A549 (cell line): ENCODE measurements around the gene RBM47. TPM values are rescaled to one million over a fixed set of nuclear protein-coding genes. Genes with fewer than 3 reads are reported as not detected.

Experiments
- ATAC-seq, 2 experiments: fragments of 200-7000 bp in 1 of 2; fragments of >200 bp in 1 of 2; cut with Nextera tagmentation in 1 of 2; cut with Tn5 transposase in 1 of 2; 3 replicates each; pipeline versions ENCODE4 v1.8.0 to v1.9.1; 2018 to 2020; ENCODE audit warnings: mild to moderate bottlenecking in 1 of 2, moderate library complexity in 1 of 2
- CTCF ChIA-PET: fragments of 300-600 bp; sonication (Branson Sonifier 250); formaldehyde crosslinking; extraction: SDS; loops from one replicate; lab custom pipeline; 2021; ENCODE audit warnings: antibody characterized with exemption, inconsistent platforms; lab: Yijun Ruan, JAX
- POLR2A ChIA-PET: fragments of 350-600 bp; formaldehyde crosslinking; extraction: SDS; loops from one replicate; lab custom pipeline; 2021; ENCODE audit warnings: antibody characterized with exemption, inconsistent platforms; lab: Yijun Ruan, JAX
- DNase-seq, 2 experiments: peaks; one replicate each; pipeline versions ENCODE4 v3.0.0 to v3.0.0-alpha.2; 2011 to 2016; ENCODE audit warnings: low read depth in 1 of 2, low spot score in 1 of 2
- FAIRE-seq: peaks from 2 replicates; lab custom pipeline; 2011; peaks lifted over from hg19 to GRCh38; lab: Jason Lieb, UNC
- H3K27ac ChIP-seq, 2 experiments: fragments of >200 bp; sonication (Bioruptor Twin); formaldehyde crosslinking; 3 replicates each; pipeline ENCODE4 v1.5.1; 2016 to 2017
- H3K4me1 ChIP-seq: fragments of >200 bp; sonication (Bioruptor Twin); formaldehyde crosslinking; 3 replicates; pipeline ENCODE4 v1.6.1; 2016
- H3K4me2 ChIP-seq: fragments of >200 bp; sonication (Bioruptor Twin); formaldehyde crosslinking; 3 replicates; pipeline ENCODE4 v1.6.1; 2016
- H3K4me3 ChIP-seq: fragments of >200 bp; sonication (Bioruptor Twin); formaldehyde crosslinking; 3 replicates; pipeline ENCODE4 v1.5.1; 2016
- H3K9me3 ChIP-seq: fragments of >200 bp; sonication (Bioruptor Twin); formaldehyde crosslinking; 3 replicates; pipeline ENCODE4 v1.6.1; 2016
- CBX8 ChIP-seq: fragments of 200-600 bp; sonication (generic); IDR thresholded peaks from 2 replicates; pipeline ENCODE4 v1.6.1; 2016
- CHD2 ChIP-seq: fragments of 150-350 bp; IDR thresholded peaks from 2 replicates; pipeline ENCODE4 v1.6.1; 2014; ENCODE audit warnings: low read length; ENCODE audit not compliant: partially characterized antibody
- CHD4 ChIP-seq: fragments of 200-600 bp; sonication (generic); IDR thresholded peaks from 2 replicates; pipeline ENCODE4 v1.6.1; 2016; ENCODE audit warnings: antibody characterized with exemption, mild to moderate bottlenecking, borderline replicate concordance
- E2F6 ChIP-seq: IDR thresholded peaks from 2 replicates; pipeline ENCODE4 v1.6.1; 2012; ENCODE audit warnings: low read depth, borderline replicate concordance
- EP300 ChIP-seq, 2 experiments: fragments of >200 bp; sonication (Bioruptor Twin); formaldehyde crosslinking; IDR thresholded peaks; 2 replicates in 1 of 2; 3 replicates in 1 of 2; pipeline ENCODE4 v1.6.1; 2016 to 2017
- FOSL2 ChIP-seq, 2 experiments: fragments of 450-650 bp in 1 of 2; fragments of >200 bp in 1 of 2; sonication (Bioruptor Twin) in 1 of 2; formaldehyde crosslinking; IDR thresholded peaks; 2 replicates each; pipeline versions ENCODE4 v1.5.0 to v1.6.1; 2016 to 2020; ENCODE audit warnings: mild to moderate bottlenecking in 1 of 2, moderate library complexity in 1 of 2
- GATA3 ChIP-seq: IDR thresholded peaks from 2 replicates; pipeline ENCODE4 v1.6.1; 2012; ENCODE audit warnings: borderline replicate concordance
- MAFK ChIP-seq: fragments of 450-650 bp; IDR thresholded peaks from 2 replicates; pipeline ENCODE4 v1.6.1; 2014; ENCODE audit not compliant: partially characterized antibody
- NFE2L2 ChIP-seq: fragments of 150-350 bp; conservative IDR thresholded peaks from 2 replicates; pipeline ENCODE4 v1.6.1; 2014; ENCODE audit warnings: low read length
- NR3C1 ChIP-seq: fragments of >200 bp; sonication (Bioruptor Twin); formaldehyde crosslinking; IDR thresholded peaks from 3 replicates; pipeline ENCODE4 v1.6.1; 2017
- RNF2 ChIP-seq: fragments of 200-600 bp; sonication (generic); IDR thresholded peaks from 2 replicates; pipeline ENCODE4 v1.6.1; 2016; ENCODE audit warnings: low read depth, mild to moderate bottlenecking, antibody characterized with exemption, moderate library complexity, borderline replicate concordance
- ZC3H11A ChIP-seq: fragments of 450-650 bp; IDR thresholded peaks from 2 replicates; pipeline ENCODE4 v1.6.1; 2014; ENCODE audit warnings: antibody characterized with exemption, mild to moderate bottlenecking
- ZFP36 ChIP-seq: fragments of 450-650 bp; IDR thresholded peaks from 2 replicates; pipeline ENCODE4 v1.6.1; 2014; ENCODE audit warnings: borderline replicate concordance; ENCODE audit not compliant: partially characterized antibody
- ZSCAN20 ChIP-seq: fragments of 250-450 bp; sonication (Bioruptor Pico); IDR thresholded peaks from 2 replicates; pipeline ENCODE4 v1.8.0; 2022; ENCODE audit warnings: mild to moderate bottlenecking, moderate library complexity
- WGBS: methylation state at CpG from one replicate; pipeline ENCODE4 v1.1.6; 2017; ENCODE audit errors: missing lambda C conversion rate; 5-methylcytosine and 5-hydroxymethylcytosine counted together
- polyA plus RNA-seq, 4 experiments: library from polyadenylated mRNA; depleted of rRNA in 3 of 4; stranded (reverse); fragments of >200 nt; fragmentation: RNase III in 1 of 4; extraction: RNeasy Plus Mini Kit Qiagen cat#74134 plus additional on column Dnase treatment in 1 of 4; gene quantifications; 2 replicates in 3 of 4; 3 replicates in 1 of 4; pipeline ENCODE4 v1.2.3, GENCODE V29; 2011 to 2017
- small RNA-seq, 6 experiments: library from RNA; depleted of rRNA; stranded (forward); fragments of <200 nt; gene quantifications; one replicate each; pipeline ENCODE3, GENCODE V24; 2012
- TF ChIP-seq, protein P1 (sequence below): fragments of 250-450 bp; sonication (Bioruptor Pico); IDR thresholded peaks from 2 replicates; pipeline ENCODE4 v1.5.0; 2021; ENCODE audit warnings: mild to moderate bottlenecking, moderate library complexity, borderline replicate concordance
- TF ChIP-seq, protein P2 (sequence below): fragments of >200 bp; sonication (Bioruptor Twin); formaldehyde crosslinking; IDR thresholded peaks from 3 replicates; pipeline ENCODE4 v1.6.1; 2016

RBM47 gene
- polyA plus RNA-seq, 2 of the 4 experiments (the other 2 are of a cell fraction), result 38.1 to 43.3 TPM

DNA sequence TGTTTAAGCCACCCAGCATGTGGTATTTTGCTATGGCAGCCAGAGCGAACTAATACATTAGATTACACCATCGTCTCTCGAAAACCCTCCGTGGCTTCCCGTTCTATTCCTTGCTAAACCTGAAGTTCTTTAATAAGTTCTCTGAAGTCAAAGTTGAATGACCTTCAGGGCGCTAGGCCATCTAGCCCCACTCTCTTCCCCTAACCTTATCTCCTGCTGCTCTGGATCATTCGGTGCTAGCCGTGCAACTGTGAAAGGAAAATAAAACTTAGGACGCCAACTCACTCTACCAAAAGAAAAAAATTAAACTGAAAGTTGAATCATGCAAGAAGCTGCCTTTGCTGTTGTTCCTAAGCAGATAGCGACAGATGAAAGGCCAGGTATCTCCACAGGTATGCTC is 254.6 kb downstream of the RBM47 start:
- TF ChIP-seq ZSCAN20 (CRISPR knock-in tag) (no peak), MAFK (no peak), ZFP36 (no peak), RNF2 (no peak), GATA3 (no peak), NR3C1 (no peak), EP300 (IDR thresholded peaks at IDR 0.05) (no peak), CHD2 (no peak)
- H3K4me1 ChIP-seq, result no peaks in the 10 kb centered on the region; the same call in 2 of the 3 replicates
- 92% methylated on average over 10 of the region's 10 CpGs for WGBS
- no peak overlapping the region for H3K4me3 ChIP-seq
- no peak for DNase-seq
- no peak overlapping the region for H3K27ac ChIP-seq
- ChIA-PET CTCF (no interaction called here), POLR2A (no interaction called here)
- no peak for ATAC-seq
- no peak overlapping the region for H3K4me2 ChIP-seq
- no peaks in the 10 kb centered on the region for H3K9me3 ChIP-seq
- no peak for FAIRE-seq

DNA sequence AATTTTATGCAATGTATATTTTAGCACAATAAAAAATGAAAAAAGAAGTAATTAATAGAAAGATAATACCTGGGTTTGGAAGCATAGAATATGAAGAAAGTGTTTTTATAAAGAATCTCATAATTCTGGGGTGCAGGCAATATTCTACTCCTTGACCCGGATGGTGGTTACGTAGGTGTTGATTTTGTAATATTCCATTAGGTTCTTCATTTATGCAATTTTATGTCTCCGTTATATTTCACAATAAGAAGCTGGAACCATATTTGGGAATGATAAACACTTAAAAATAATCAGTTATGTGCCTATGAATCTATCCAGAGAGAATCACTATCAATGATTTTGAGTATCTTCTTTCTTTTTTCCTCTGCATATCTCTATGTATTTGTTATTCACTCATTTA is 256.0 kb downstream of the RBM47 start:
- no peak for ATAC-seq
- 86% methylated on average over 3 of the region's 3 CpGs for WGBS
- Histone ChIP-seq H3K4me1 (peaks cover 8% of the 10 kb centered on the region; the same call in 1 of the 3 replicates), H3K27ac (no peak overlapping the region), H3K4me3 (no peak overlapping the region), H3K4me2 (no peak overlapping the region), H3K9me3 (no peaks in the 10 kb centered on the region)
- no peak for TF ChIP-seq CBX8
- TF ChIP-seq NFE2L2, result no peak
- TF ChIP-seq GATA3, result no peak
- no peak for TF ChIP-seq FOSL2 (IDR thresholded peaks at IDR 0.05)
- TF ChIP-seq FOSL2 (CRISPR knock-in tag; IDR thresholded peaks at IDR 0.05), result no peak
- TF ChIP-seq CHD4, result no peak
- TF ChIP-seq ZC3H11A, result no peak
- TF ChIP-seq, protein P1, sequence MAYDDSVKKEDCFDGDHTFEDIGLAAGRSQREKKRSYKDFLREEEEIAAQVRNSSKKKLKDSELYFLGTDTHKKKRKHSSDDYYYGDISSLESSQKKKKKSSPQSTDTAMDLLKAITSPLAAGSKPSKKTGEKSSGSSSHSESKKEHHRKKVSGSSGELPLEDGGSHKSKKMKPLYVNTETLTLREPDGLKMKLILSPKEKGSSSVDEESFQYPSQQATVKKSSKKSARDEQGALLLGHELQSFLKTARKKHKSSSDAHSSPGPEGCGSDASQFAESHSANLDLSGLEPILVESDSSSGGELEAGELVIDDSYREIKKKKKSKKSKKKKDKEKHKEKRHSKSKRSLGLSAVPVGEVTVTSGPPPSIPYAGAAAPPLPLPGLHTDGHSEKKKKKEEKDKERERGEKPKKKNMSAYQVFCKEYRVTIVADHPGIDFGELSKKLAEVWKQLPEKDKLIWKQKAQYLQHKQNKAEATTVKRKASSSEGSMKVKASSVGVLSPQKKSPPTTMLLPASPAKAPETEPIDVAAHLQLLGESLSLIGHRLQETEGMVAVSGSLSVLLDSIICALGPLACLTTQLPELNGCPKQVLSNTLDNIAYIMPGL (CRISPR knock-in tag), result no peak
- no peak for TF ChIP-seq MAFK
- no peak for TF ChIP-seq E2F6
- TF ChIP-seq, protein P2, sequence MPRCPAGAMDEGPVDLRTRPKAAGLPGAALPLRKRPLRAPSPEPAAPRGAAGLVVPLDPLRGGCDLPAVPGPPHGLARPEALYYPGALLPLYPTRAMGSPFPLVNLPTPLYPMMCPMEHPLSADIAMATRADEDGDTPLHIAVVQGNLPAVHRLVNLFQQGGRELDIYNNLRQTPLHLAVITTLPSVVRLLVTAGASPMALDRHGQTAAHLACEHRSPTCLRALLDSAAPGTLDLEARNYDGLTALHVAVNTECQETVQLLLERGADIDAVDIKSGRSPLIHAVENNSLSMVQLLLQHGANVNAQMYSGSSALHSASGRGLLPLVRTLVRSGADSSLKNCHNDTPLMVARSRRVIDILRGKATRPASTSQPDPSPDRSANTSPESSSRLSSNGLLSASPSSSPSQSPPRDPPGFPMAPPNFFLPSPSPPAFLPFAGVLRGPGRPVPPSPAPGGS, result no peak
- CTCF ChIA-PET, result no interaction called here
- POLR2A ChIA-PET, result no interaction called here
- no peak for DNase-seq
- no peak for FAIRE-seq

Small RNA genes within 50 kb of the gene (small RNA-seq; reads per million reads assigned to genes)
- 0 reads per million in 6 experiments for gene AC098869.1
- 0.53 to 57.7 (median 33.3) reads per million in 6 experiments for gene MIR4802
- 0 reads per million in 6 experiments for gene RNU7-74P

Other genes with a start within 250 kb of the RBM47 start
- 1.4 and 1.5 TPM in 2 replicates for gene NSUN7, start 120.1 kb upstream of the RBM47 start, polyA plus RNA-seq (2011; rRNA removed)
- 0.42 to 0.65 TPM (median 0.59 TPM) in 3 replicates for gene NSUN7, start 120.1 kb upstream of the RBM47 start, polyA plus RNA-seq (2017; fragmentation: RNase III; extraction: RNeasy Plus Mini Kit Qiagen cat#74134 plus additional on column Dnase treatment)